IMR-90 (cell line): ENCODE data around the gene RBPJ. TPM values are rescaled to one million over a fixed set of nuclear protein-coding genes. Genes with fewer than 3 reads are reported as not detected.

ENCODE experiments used
- ATAC-seq: fragments of 200-7000 bp; cut with Tn5 transposase; 2 replicates; pipeline ENCODE4 v1.9.1; 2020; ENCODE audit warnings: low read depth, mild to moderate bottlenecking, moderate library complexity
- BruUV-seq: library from RNA; stranded (reverse); fragments of 400-500 nt; replicated peaks from 2 replicates; lab custom pipeline; 2021; lab: Mats Ljungman, UMichigan
- CTCF ChIA-PET: fragments of 300-600 bp; formaldehyde crosslinking; extraction: SDS; loops from one replicate; lab custom pipeline; 2021; ENCODE audit warnings: antibody characterized with exemption; lab: Yijun Ruan, JAX
- POLR2A ChIA-PET: fragments of 300-600 bp; sonication (Branson Sonifier 250); formaldehyde crosslinking; loops from one replicate; lab custom pipeline; 2022; ENCODE audit warnings: antibody characterized with exemption; ENCODE audit not compliant: unreplicated experiment; lab: Charles Lee
- DNase-seq: peaks from one replicate; pipeline ENCODE4 v3.0.0; 2013
- H2AFZ ChIP-seq: replicated peaks from 2 replicates; pipeline ENCODE3; 2013; ENCODE audit warnings: low read length, mild to moderate bottlenecking; ENCODE audit not compliant: poor library complexity
- H2AK5ac ChIP-seq: 2 replicates; pipeline ENCODE4 v1.6.1; 2013; ENCODE audit warnings: low read depth, low read length, inconsistent platforms
- H2AK9ac ChIP-seq: replicated peaks from 2 replicates; pipeline ENCODE3; 2013; ENCODE audit warnings: mild to moderate bottlenecking, low read depth, low read length, moderate library complexity; ENCODE audit not compliant: poor library complexity
- H2BK120ac ChIP-seq: 2 replicates; pipeline ENCODE4 v1.6.1; 2013; ENCODE audit warnings: low read depth, low read length, inconsistent platforms
- H2BK15ac ChIP-seq: 3 replicates; pipeline ENCODE4 v1.6.1; 2013; ENCODE audit warnings: low read depth, low read length, inconsistent platforms
- H2BK20ac ChIP-seq: 2 replicates; pipeline ENCODE4 v1.6.1; 2013; ENCODE audit warnings: low read depth, mild to moderate bottlenecking, inconsistent platforms, low read length, moderate library complexity
- H2BK5ac ChIP-seq: 2 replicates; pipeline ENCODE4 v1.6.1; 2013; ENCODE audit warnings: mild to moderate bottlenecking, low read depth, low read length, inconsistent platforms; ENCODE audit not compliant: poor library complexity, severe bottlenecking
- H3K14ac ChIP-seq: replicated peaks from 2 replicates; pipeline ENCODE4 v1.6.1; 2013; ENCODE audit warnings: low read depth, low read length, inconsistent platforms
- H3K18ac ChIP-seq: 2 replicates; pipeline ENCODE4 v1.6.1; 2013; ENCODE audit warnings: low read depth, low read length, control low read depth
- H3K23ac ChIP-seq: 2 replicates; pipeline ENCODE4 v1.6.1; 2013; ENCODE audit warnings: low read depth, low read length, inconsistent platforms
- H3K27ac ChIP-seq: 2 replicates; pipeline ENCODE4 v1.5.1; 2013; ENCODE audit warnings: mild to moderate bottlenecking, control low read depth, low read length; ENCODE audit not compliant: insufficient read depth
- H3K27me3 ChIP-seq: 2 replicates; pipeline ENCODE4 v1.6.1; 2013; ENCODE audit warnings: low read length; ENCODE audit not compliant: control insufficient read depth, insufficient read depth
- H3K36me3 ChIP-seq: 2 replicates; pipeline ENCODE4 v1.6.1; 2013; ENCODE audit warnings: low read length, mixed read lengths; ENCODE audit not compliant: control insufficient read depth, insufficient read depth
- H3K4ac ChIP-seq: 2 replicates; pipeline ENCODE4 v1.6.1; 2013; ENCODE audit warnings: low read depth, low read length, inconsistent platforms
- H3K4me1 ChIP-seq: 2 replicates; pipeline ENCODE4 v1.6.1; 2013; ENCODE audit warnings: low read length, mixed read lengths; ENCODE audit not compliant: control insufficient read depth, insufficient read depth
- H3K4me2 ChIP-seq: 2 replicates; pipeline ENCODE4 v1.6.1; 2013; ENCODE audit warnings: low read depth, mild to moderate bottlenecking, control low read depth, low read length, moderate library complexity
- H3K4me3 ChIP-seq: 2 replicates; pipeline ENCODE4 v1.5.1; 2013; ENCODE audit warnings: low read depth, mild to moderate bottlenecking, control low read depth, low read length, moderate library complexity; ENCODE audit not compliant: insufficient read depth
- H3K56ac ChIP-seq: 2 replicates; pipeline ENCODE4 v1.6.1; 2013; ENCODE audit warnings: low read length, inconsistent platforms; ENCODE audit not compliant: insufficient read depth; ENCODE audit errors: extremely low read depth
- H3K79me1 ChIP-seq, 2 experiments: 2 replicates each; pipeline ENCODE4 v1.6.1; 2013; ENCODE audit warnings: low read length in 2 of 2, inconsistent platforms in 1 of 2, low read depth in 1 of 2
- H3K9ac ChIP-seq: 2 replicates; pipeline ENCODE4 v1.6.1; 2013; ENCODE audit warnings: low read depth, low read length, control low read depth
- H3K9me1 ChIP-seq: 2 replicates; pipeline ENCODE4 v1.6.1; 2013; ENCODE audit warnings: low read length, inconsistent platforms; ENCODE audit not compliant: insufficient read depth
- H3K9me3 ChIP-seq: 2 replicates; pipeline ENCODE4 v1.6.1; 2013; ENCODE audit warnings: low read length; ENCODE audit not compliant: control insufficient read depth, insufficient read depth
- H4K20me1 ChIP-seq: 2 replicates; pipeline ENCODE4 v1.6.1; 2013; ENCODE audit warnings: low read length, inconsistent platforms; ENCODE audit not compliant: insufficient read depth
- H4K5ac ChIP-seq: 2 replicates; pipeline ENCODE4 v1.6.1; 2013; ENCODE audit warnings: mild to moderate bottlenecking, low read depth, low read length, control low read depth
- H4K8ac ChIP-seq, 2 experiments: 2 replicates each; pipeline ENCODE4 v1.6.1; 2013; ENCODE audit warnings: low read depth in 2 of 2, low read length in 2 of 2, control low read depth in 1 of 2, inconsistent platforms in 1 of 2
- H4K91ac ChIP-seq: 2 replicates; pipeline ENCODE4 v1.6.1; 2013; ENCODE audit warnings: low read depth, low read length, inconsistent platforms; ENCODE audit not compliant: insufficient read depth
- BHLHE40 ChIP-seq: fragments of 150-350 bp; IDR thresholded peaks from 2 replicates; pipeline ENCODE4 v1.6.1; 2016; ENCODE audit warnings: mild to moderate bottlenecking, low read depth, low read length
- CEBPB ChIP-seq: IDR thresholded peaks from 2 replicates; pipeline ENCODE4 v1.6.1; 2012; ENCODE audit warnings: low read depth, low read length, improper control_type of control experiment
- FOS ChIP-seq: fragments of 150-350 bp; IDR thresholded peaks from 2 replicates; pipeline ENCODE4 v1.6.1; 2016; ENCODE audit warnings: low read depth, low read length
- MAFK ChIP-seq: IDR thresholded peaks from 2 replicates; pipeline ENCODE4 v1.6.1; 2012; ENCODE audit warnings: low read depth, low read length, improper control_type of control experiment
- NFE2L2 ChIP-seq: fragments of 150-350 bp; IDR thresholded peaks from 2 replicates; pipeline ENCODE4 v1.6.1; 2016; ENCODE audit warnings: low read depth, mild to moderate bottlenecking, low read length
- RAD21 ChIP-seq: IDR thresholded peaks from 2 replicates; pipeline ENCODE4 v1.6.1; 2012; ENCODE audit warnings: low read length, improper control_type of control experiment
- WGBS, 2 experiments: methylation state at CpG; one replicate each; pipeline versions ENCODE4 v1.1.5 to v1.1.7; 2013; ENCODE audit warnings: missing lambda C conversion rate in 2 of 2; ENCODE audit not compliant: insufficient read length in 1 of 2; ENCODE audit errors: extremely low coverage in 2 of 2; 5-methylcytosine and 5-hydroxymethylcytosine counted together
- dilution Hi-C: fragments of 300-500 bp; cut with HindIII; formaldehyde crosslinking; loops from one replicate; pipeline ENCODE4 v1.14.3; 2018; ENCODE audit warnings: low sequenced_read_pairs; ENCODE audit not compliant: unreplicated experiment
- in situ Hi-C: fragments of 300-500 bp; cut with MboI; formaldehyde crosslinking; loops from 3 replicates; pipeline ENCODE4 v1.14.3; 2019; ENCODE audit warnings: low sequenced_read_pairs, inconsistent platforms, mixed read lengths
- intact Hi-C: fragments of 100-400 bp; cut with micrococcal nuclease; formaldehyde crosslinking; loops from 2 replicates; pipeline ENCODE4 v1.10.0; 2022
- polyA plus RNA-seq, 3 experiments: library from polyadenylated mRNA; depleted of rRNA; stranded (reverse); fragments of >200 nt; gene quantifications; 2 replicates each; pipeline ENCODE4 v1.2.3, GENCODE V29; 2012; ENCODE audit warnings: low replicate concordance in 1 of 3
- total RNA-seq: library from RNA; depleted of rRNA; stranded (reverse); fragments of >200 nt; gene quantifications from 2 replicates; pipeline ENCODE4 v1.2.3, GENCODE V29; 2012
- TF ChIP-seq, protein P1 (sequence below): conservative IDR thresholded peaks from 2 replicates; pipeline ENCODE4 v1.5.1; 2012; ENCODE audit warnings: mild to moderate bottlenecking, low read depth, low read length, improper control_type of control experiment
- TF ChIP-seq, protein P2 (sequence below): fragments of 150-350 bp; IDR thresholded peaks from 2 replicates; pipeline ENCODE4 v1.6.1; 2016; ENCODE audit warnings: low read depth, mild to moderate bottlenecking, low read length, moderate library complexity, borderline replicate concordance
- TF ChIP-seq, protein P3 (sequence below): fragments of 150-350 bp; IDR thresholded peaks from 2 replicates; pipeline ENCODE4 v1.6.1; 2017; ENCODE audit warnings: mild to moderate bottlenecking, antibody characterized with exemption, low read length, low read depth

The RBPJ gene
- total and polyA plus RNA-seq, 2 of the 4 experiments (the other 2 are of a cell fraction), result 50.3 to 148 TPM

DNA sequence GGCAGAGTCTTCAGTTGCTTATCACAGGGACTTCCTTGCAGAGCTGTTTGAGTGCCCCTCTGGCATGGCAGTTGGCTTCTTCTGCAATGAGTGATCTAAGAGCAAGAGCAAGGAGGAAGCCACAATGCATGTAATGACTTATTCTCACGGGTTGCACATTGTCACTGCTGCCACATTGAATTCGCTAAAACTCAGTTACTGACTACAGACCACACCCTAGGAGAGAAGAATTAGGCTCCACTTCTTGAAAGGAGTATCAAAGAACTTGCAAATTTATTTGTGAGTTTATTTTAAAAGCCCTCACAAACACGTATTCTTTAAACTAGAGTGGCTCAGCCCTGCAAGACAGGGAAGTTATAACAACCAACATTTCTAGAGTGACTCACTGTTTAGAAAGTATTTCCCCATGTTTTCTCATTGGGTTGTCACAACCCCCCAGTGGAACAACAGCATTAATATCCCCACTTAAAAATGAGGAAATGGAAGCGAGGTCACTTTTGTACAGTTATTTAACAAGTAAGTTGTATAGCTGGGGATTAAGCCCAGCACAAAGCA is 32.4 kb upstream of the RBPJ start:
- intact Hi-C loops (no loop called here), dilution Hi-C loops (no loop called here), in situ Hi-C loops (no loop called here)
- no peaks in the 10 kb centered on the region for H3K27me3 ChIP-seq
- no peak overlapping the region for H3K4me3 ChIP-seq
- H2AK9ac ChIP-seq, result peak overlapping the region; percentile 58
- ATAC-seq, result peak; percentile 96
- H2AFZ ChIP-seq, result peak overlapping the region; percentile 65
- H4K20me1 ChIP-seq, result no peaks in the 10 kb centered on the region
- H3K23ac ChIP-seq, result peak overlapping the region; percentile 39; the same call in 1 of the 2 replicates
- no peaks in the 10 kb centered on the region for H3K36me3 ChIP-seq
- TF ChIP-seq BHLHE40 (no peak), NFE2L2 (no peak), MAFK (no peak), CEBPB (peak; percentile 77), FOS (peak; percentile 73), RAD21 (no peak; the same call in 1 of the 2 replicates)
- TF ChIP-seq, protein P1, sequence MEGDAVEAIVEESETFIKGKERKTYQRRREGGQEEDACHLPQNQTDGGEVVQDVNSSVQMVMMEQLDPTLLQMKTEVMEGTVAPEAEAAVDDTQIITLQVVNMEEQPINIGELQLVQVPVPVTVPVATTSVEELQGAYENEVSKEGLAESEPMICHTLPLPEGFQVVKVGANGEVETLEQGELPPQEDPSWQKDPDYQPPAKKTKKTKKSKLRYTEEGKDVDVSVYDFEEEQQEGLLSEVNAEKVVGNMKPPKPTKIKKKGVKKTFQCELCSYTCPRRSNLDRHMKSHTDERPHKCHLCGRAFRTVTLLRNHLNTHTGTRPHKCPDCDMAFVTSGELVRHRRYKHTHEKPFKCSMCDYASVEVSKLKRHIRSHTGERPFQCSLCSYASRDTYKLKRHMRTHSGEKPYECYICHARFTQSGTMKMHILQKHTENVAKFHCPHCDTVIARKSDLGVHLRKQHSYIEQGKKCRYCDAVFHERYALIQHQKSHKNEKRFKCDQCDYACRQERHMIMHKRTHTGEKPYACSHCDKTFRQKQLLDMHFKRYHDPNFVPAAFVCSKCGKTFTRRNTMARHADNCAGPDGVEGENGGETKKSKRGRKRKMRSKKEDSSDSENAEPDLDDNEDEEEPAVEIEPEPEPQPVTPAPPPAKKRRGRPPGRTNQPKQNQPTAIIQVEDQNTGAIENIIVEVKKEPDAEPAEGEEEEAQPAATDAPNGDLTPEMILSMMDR, result no peak
- TF ChIP-seq, protein P2, sequence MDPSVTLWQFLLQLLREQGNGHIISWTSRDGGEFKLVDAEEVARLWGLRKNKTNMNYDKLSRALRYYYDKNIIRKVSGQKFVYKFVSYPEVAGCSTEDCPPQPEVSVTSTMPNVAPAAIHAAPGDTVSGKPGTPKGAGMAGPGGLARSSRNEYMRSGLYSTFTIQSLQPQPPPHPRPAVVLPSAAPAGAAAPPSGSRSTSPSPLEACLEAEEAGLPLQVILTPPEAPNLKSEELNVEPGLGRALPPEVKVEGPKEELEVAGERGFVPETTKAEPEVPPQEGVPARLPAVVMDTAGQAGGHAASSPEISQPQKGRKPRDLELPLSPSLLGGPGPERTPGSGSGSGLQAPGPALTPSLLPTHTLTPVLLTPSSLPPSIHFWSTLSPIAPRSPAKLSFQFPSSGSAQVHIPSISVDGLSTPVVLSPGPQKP, result no peak
- TF ChIP-seq, protein P3, sequence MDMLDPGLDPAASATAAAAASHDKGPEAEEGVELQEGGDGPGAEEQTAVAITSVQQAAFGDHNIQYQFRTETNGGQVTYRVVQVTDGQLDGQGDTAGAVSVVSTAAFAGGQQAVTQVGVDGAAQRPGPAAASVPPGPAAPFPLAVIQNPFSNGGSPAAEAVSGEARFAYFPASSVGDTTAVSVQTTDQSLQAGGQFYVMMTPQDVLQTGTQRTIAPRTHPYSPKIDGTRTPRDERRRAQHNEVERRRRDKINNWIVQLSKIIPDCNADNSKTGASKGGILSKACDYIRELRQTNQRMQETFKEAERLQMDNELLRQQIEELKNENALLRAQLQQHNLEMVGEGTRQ, result no peak
- H2BK5ac ChIP-seq, result peak overlapping the region; percentile 74
- peak; percentile 77 for DNase-seq
- H3K9ac ChIP-seq, result no peak overlapping the region; the same call in 1 of the 2 replicates
- no peaks in the 10 kb centered on the region for H3K79me1 ChIP-seq
- peak overlapping the region; percentile 4 to 59; a peak in 3 of 4 replicates for H4K8ac ChIP-seq
- ChIA-PET CTCF (interaction anchor here (0.6 to 0.7 kb wide), 2 partner anchors 205 to 287 kb away, joined by 3 read pairs; no protein-coding TSS in a partner anchor), POLR2A (no interaction called here)
- peak overlapping the region; percentile 87 for H4K91ac ChIP-seq
- peak overlapping the region; percentile 54 for H3K4ac ChIP-seq
- peaks cover 13% of the 10 kb centered on the region for H3K4me1 ChIP-seq
- BruUV-seq, result no TSS peak
- peak overlapping the region; percentile 11; the same call in 2 of the 3 replicates for H2BK15ac ChIP-seq
- peak overlapping the region; percentile 86 for H3K27ac ChIP-seq
- H3K18ac ChIP-seq, result peak overlapping the region; percentile 75
- H3K14ac ChIP-seq, result peak overlapping the region; percentile 47
- peak overlapping the region; percentile 84 for H2BK20ac ChIP-seq
- H3K4me2 ChIP-seq, result peak overlapping the region; percentile 77
- whole genome bisulfite sequencing, 2 experiments, result no CpG with 5 or more reads among the region's 4 CpGs
- no peaks in the 10 kb centered on the region for H3K9me3 ChIP-seq
- peak overlapping the region; percentile 42; the same call in 1 of the 2 replicates for H3K56ac ChIP-seq
- H3K9me1 ChIP-seq, result peaks cover 9% of the 10 kb centered on the region; the same call in 1 of the 2 replicates
- peak overlapping the region; percentile 38 for H2AK5ac ChIP-seq
- H2BK120ac ChIP-seq, result peak overlapping the region; percentile 80
- H4K5ac ChIP-seq, result peak overlapping the region; percentile 10
